ENCODE data around the gene GALK1.

Gene GALK1

GRCh38 chr17:75764711-75765421 is at the start of gene GALK1:
Gene GALK1 (minus strand): TSS chr17:75765192. CDS start chr17:75765136, 56 bp downstream.
- TF ChIP-seq CTCF (IDR thresholded peaks at IDR 0.05; ENCODE audit: low read depth, low read length, missing control alignments): peak; percentile 78
- H3K27me3 ChIP-seq (replicated peaks): no peaks in the 10 kb centered on the region
- peak; percentile 25 for DNase-seq
- no peaks in the 10 kb centered on the region for H3K36me3 ChIP-seq (replicated peaks)
- in situ Hi-C loops (cut with HindIII; ENCODE audit: low pct_ligation_motif_present, low sequenced_read_pairs): no loop called here
- peak within 1 kb of the TSS; percentile 61 for H3K4me3 ChIP-seq (ENCODE audit: low read depth, low read length)
- H3K27ac ChIP-seq: no peak within 1 kb of the TSS

- in situ Hi-C loops (cut with HindIII; ENCODE audit: low pct_ligation_motif_present, low sequenced_read_pairs): no loop called here
- Histone ChIP-seq H3K27ac (no peak overlapping the region), H3K4me3 (ENCODE audit: low read depth, low read length) (no peak overlapping the region), H3K27me3 (replicated peaks) (no peaks in the 10 kb centered on the region), H3K36me3 (replicated peaks) (peaks cover 19% of the 10 kb centered on the region)
- no peak for TF ChIP-seq CTCF (IDR thresholded peaks at IDR 0.05; ENCODE audit: low read depth, low read length, missing control alignments)
- no peak for DNase-seq
Observed at GRCh38 chr17:75814021-75814395, 49.0 kb upstream of the GALK1 start.

GRCh38 chr17:75813081-75814020 is 48.4 kb upstream of the GALK1 start:
- TF ChIP-seq CTCF (IDR thresholded peaks at IDR 0.05; ENCODE audit: low read depth, low read length, missing control alignments): no peak
- no peak for DNase-seq
- in situ Hi-C loops (cut with HindIII; ENCODE audit: low pct_ligation_motif_present, low sequenced_read_pairs): no loop called here
- H3K27ac ChIP-seq: no peak overlapping the region
- H3K27me3 ChIP-seq (replicated peaks): no peaks in the 10 kb centered on the region
- H3K36me3 ChIP-seq (replicated peaks): peaks cover 19% of the 10 kb centered on the region
- no peak overlapping the region for H3K4me3 ChIP-seq (ENCODE audit: low read depth, low read length)

- peaks cover 12% of the 10 kb centered on the region for H3K36me3 ChIP-seq (replicated peaks)
Observed at GRCh38 chr17:75812096-75813013, 47.4 kb upstream of the GALK1 start.

More at GRCh38 chr17:75812096-75813013, 47.4 kb upstream of the GALK1 start:
- in situ Hi-C loops (cut with HindIII; ENCODE audit: low pct_ligation_motif_present, low sequenced_read_pairs): no loop called here
- H3K4me3 ChIP-seq (ENCODE audit: low read depth, low read length): no peak overlapping the region
- no peak overlapping the region for H3K27ac ChIP-seq
- no peak for DNase-seq
- no peaks in the 10 kb centered on the region for H3K27me3 ChIP-seq (replicated peaks)
- TF ChIP-seq CTCF (IDR thresholded peaks at IDR 0.05; ENCODE audit: low read depth, low read length, missing control alignments): no peak
